HFF-Myc (cell line): ENCODE results near the gene DOP1A.

Experiments
- DNase-seq: peaks from one replicate; pipeline ENCODE4 v3.0.0-alpha.2; 2011; ENCODE audit warnings: low read depth; ENCODE audit errors: extremely low read depth
- H3K4me3 ChIP-seq: replicated peaks from 2 replicates; pipeline ENCODE4 v1.5.1; 2011; ENCODE audit warnings: low read depth, mild to moderate bottlenecking, control low read depth, low read length
- CTCF ChIP-seq: IDR thresholded peaks from 2 replicates; pipeline ENCODE4 v1.5.1; 2012; ENCODE audit warnings: mild to moderate bottlenecking, low read depth, low read length, control low read depth; ENCODE audit errors: missing control alignments

The DOP1A gene

GRCh38 chr6:83138118-83138722, 70.7 kb downstream of the DOP1A start:
- no peak for DNase-seq

GRCh38 chr6:83138758-83139157, 71.3 kb downstream of the DOP1A start:
- no peak for DNase-seq
- TF ChIP-seq CTCF: no peak
- no peak overlapping the region for H3K4me3 ChIP-seq

More at GRCh38 chr6:83138118-83138722, 70.7 kb downstream of the DOP1A start:
- H3K4me3 ChIP-seq: no peak overlapping the region
- TF ChIP-seq CTCF: no peak

- TF ChIP-seq CTCF: no peak
- DNase-seq: no peak
- H3K4me3 ChIP-seq: no peak overlapping the region
These were observed 83.6 kb downstream of the DOP1A start for GRCh38 chr6:83151114-83151513.

GRCh38 chr6:83152913-83153312, 85.4 kb downstream of the DOP1A start:
- DNase-seq: no peak
- no peak overlapping the region for H3K4me3 ChIP-seq
- TF ChIP-seq CTCF: no peak

GRCh38 chr6:83153883-83154521, 86.5 kb downstream of the DOP1A start:
- no peak for DNase-seq
- no peak for TF ChIP-seq CTCF
- no peak overlapping the region for H3K4me3 ChIP-seq

- no peak for DNase-seq
- no peak for TF ChIP-seq CTCF
These were observed 88.3 kb downstream of the DOP1A start for GRCh38 chr6:83155794-83156193.

More at GRCh38 chr6:83155794-83156193, 88.3 kb downstream of the DOP1A start:
- no peak overlapping the region for H3K4me3 ChIP-seq
